ENCODE data around the gene DLX3.

- TF ChIP-seq BRCA1 (IDR thresholded peaks at IDR 0.05; ENCODE audit: low read depth, low read length) (no peak), CTCF (IDR thresholded peaks at IDR 0.05; ENCODE audit: control extremely low read depth in 1 of 3, insufficient read depth in 1 of 3, low read depth in 1 of 3, low read length in 3 of 3) (no peak), JUND (IDR thresholded peaks at IDR 0.05; ENCODE audit: low read length) (no peak), RAD21 (IDR thresholded peaks at IDR 0.05 in 1 of 2, conservative IDR thresholded peaks at IDR 0.05 in 1 of 2; ENCODE audit: low read depth in 2 of 2, low read length in 2 of 2) (no peak), KDM1A (IDR thresholded peaks at IDR 0.05; ENCODE audit: borderline replicate concordance, low read length) (no peak), POLR2AphosphoS5 (IDR thresholded peaks at IDR 0.05; ENCODE audit: low read depth, low read length) (no peak), TAF1 (IDR thresholded peaks at IDR 0.05; ENCODE audit: low read depth, low read length) (no peak), MAFK (IDR thresholded peaks at IDR 0.05; ENCODE audit: low read depth, low read length) (no peak), ZNF274 (IDR thresholded peaks at IDR 0.05; ENCODE audit: borderline replicate concordance, extremely low read depth, low read length) (no peak)
Observed at GRCh38 chr17:49971848-49972485, 23.1 kb downstream of the DLX3 start.
